Measurements from ENCODE around the gene CACNA1B.

CACNA1B gene

GRCh38 chr9:138060365-138060764 is 182.8 kb downstream of the CACNA1B start:
- FAIRE-seq, result no peak

GRCh38 chr9:138060881-138061280 is 183.3 kb downstream of the CACNA1B start:
- FAIRE-seq, result no peak

GRCh38 chr9:138061631-138062030 is 184.0 kb downstream of the CACNA1B start:
- FAIRE-seq, result no peak

- no peak for FAIRE-seq
Observed at GRCh38 chr9:138062196-138062595, 184.6 kb downstream of the CACNA1B start.

- no peak for FAIRE-seq
Observed at GRCh38 chr9:138063033-138063432, 185.5 kb downstream of the CACNA1B start.

- FAIRE-seq, result no peak
Observed at GRCh38 chr9:138063785-138064184, 186.2 kb downstream of the CACNA1B start.

- FAIRE-seq, result no peak
Observed at GRCh38 chr9:138064547-138064946, 187.0 kb downstream of the CACNA1B start.

GRCh38 chr9:138065287-138065686 is 187.7 kb downstream of the CACNA1B start:
- no peak for FAIRE-seq

GRCh38 chr9:138066049-138066448 is 188.5 kb downstream of the CACNA1B start:
- FAIRE-seq, result no peak

- FAIRE-seq, result no peak
Observed at GRCh38 chr9:138067613-138068367, 190.2 kb downstream of the CACNA1B start.

- FAIRE-seq, result no peak
Observed at GRCh38 chr9:138068601-138069035, 191.0 kb downstream of the CACNA1B start.

- no peak for FAIRE-seq
Observed at GRCh38 chr9:138069731-138070456, 192.3 kb downstream of the CACNA1B start.

- FAIRE-seq, result no peak
Observed at GRCh38 chr9:138070815-138071214, 193.2 kb downstream of the CACNA1B start.

- no peak for FAIRE-seq
Observed at GRCh38 chr9:138071292-138071691, 193.7 kb downstream of the CACNA1B start.

- FAIRE-seq, result no peak
Observed at GRCh38 chr9:138071731-138072130, 194.1 kb downstream of the CACNA1B start.

GRCh38 chr9:138072161-138072842 is 194.7 kb downstream of the CACNA1B start:
- FAIRE-seq, result no peak

- no peak for FAIRE-seq
Observed at GRCh38 chr9:138072897-138073296, 195.3 kb downstream of the CACNA1B start.

GRCh38 chr9:138073408-138073807 is 195.8 kb downstream of the CACNA1B start:
- FAIRE-seq, result no peak

GRCh38 chr9:138073808-138074207 is 196.2 kb downstream of the CACNA1B start:
- FAIRE-seq, result no peak

GRCh38 chr9:138074516-138074915 is 196.9 kb downstream of the CACNA1B start:
- FAIRE-seq, result no peak

- FAIRE-seq, result no peak
Observed at GRCh38 chr9:138075496-138075895, 197.9 kb downstream of the CACNA1B start.

- FAIRE-seq, result no peak
Observed at GRCh38 chr9:138075961-138076649, 198.5 kb downstream of the CACNA1B start.

GRCh38 chr9:138076650-138077009 is 199.0 kb downstream of the CACNA1B start:
- FAIRE-seq, result no peak

Data from G401.6 (cell line).